Karpas-422 (cell line): Measurements from ENCODE around the gene NOC2L. TPM values are rescaled to one million over a fixed set of nuclear protein-coding genes. Genes with fewer than 3 reads are reported as not detected.

ENCODE experiments used
- DNase-seq: peaks from one replicate; pipeline ENCODE4 v3.0.0-alpha.2; 2015
- H2AFZ ChIP-seq: fragments of 200-600 bp; sonication (generic); 2 replicates; pipeline ENCODE4 v1.6.1; 2014; ENCODE audit warnings: antibody characterized with exemption, low read length, mixed read lengths
- H3K27ac ChIP-seq: fragments of 200-600 bp; sonication (generic); 2 replicates; pipeline ENCODE4 v1.5.1; 2014; ENCODE audit warnings: mild to moderate bottlenecking, low read length, moderate library complexity
- H3K27me3 ChIP-seq: fragments of 200-600 bp; sonication (generic); 2 replicates; pipeline ENCODE4 v1.6.1; 2014; ENCODE audit warnings: low read length, mixed read lengths
- H3K36me3 ChIP-seq: fragments of 200-600 bp; sonication (generic); 2 replicates; pipeline ENCODE4 v1.6.1; 2014; ENCODE audit warnings: low read length, mixed read lengths; ENCODE audit not compliant: insufficient read depth
- H3K4me1 ChIP-seq: fragments of 200-600 bp; sonication (generic); 2 replicates; pipeline ENCODE4 v1.6.1; 2014; ENCODE audit warnings: mild to moderate bottlenecking, low read length, mixed read lengths
- H3K4me2 ChIP-seq: fragments of 200-600 bp; sonication (generic); 2 replicates; pipeline ENCODE4 v1.6.1; 2014; ENCODE audit warnings: low read length, low read depth, mild to moderate bottlenecking; ENCODE audit not compliant: poor library complexity, severe bottlenecking
- H3K4me3 ChIP-seq: fragments of 200-600 bp; sonication (generic); 2 replicates; pipeline ENCODE4 v1.5.1; 2014; ENCODE audit warnings: mild to moderate bottlenecking, antibody characterized with exemption, low read length, mixed read lengths
- H3K79me2 ChIP-seq: fragments of 200-600 bp; sonication (generic); 2 replicates; pipeline ENCODE4 v1.6.1; 2014; ENCODE audit warnings: mild to moderate bottlenecking, low read length, mixed read lengths
- H3K9ac ChIP-seq: fragments of 200-600 bp; sonication (generic); 2 replicates; pipeline ENCODE4 v1.6.0; 2014; ENCODE audit warnings: low read length
- H3K9me2 ChIP-seq: fragments of 200-600 bp; sonication (generic), shearing (Covaris generic); replicated peaks from 2 replicates; pipeline ENCODE4 v1.6.0; 2014; ENCODE audit warnings: mild to moderate bottlenecking, low read length, moderate library complexity; ENCODE audit not compliant: insufficient read depth
- H3K9me3 ChIP-seq: fragments of 300-700, 200-600 bp; sonication (generic); 2 replicates; pipeline ENCODE4 v1.6.1; 2014; ENCODE audit warnings: low read length, mixed read lengths
- H4K20me1 ChIP-seq: fragments of 200-600 bp; sonication (generic); 2 replicates; pipeline ENCODE4 v1.6.1; 2014; ENCODE audit warnings: mild to moderate bottlenecking, antibody characterized with exemption, low read length, low read depth; ENCODE audit not compliant: insufficient read depth
- total RNA-seq: library from RNA; depleted of rRNA; stranded (reverse); fragments of >200 nt; shearing (Covaris generic); gene quantifications from 2 replicates; pipeline ENCODE4 v1.2.3, GENCODE V29; 2014; ENCODE audit warnings: low replicate concordance

Gene NOC2L
- total RNA-seq, 1 experiment from 2014 or later: 32.5 TPM

GRCh38 chr1:917466-918091 lies 41.5 kb downstream of the NOC2L start:
- peaks cover 12% of the 10 kb centered on the region for H3K4me1 ChIP-seq
- H3K9me3 ChIP-seq: no peaks in the 10 kb centered on the region
- DNase-seq: no peak
- H3K4me3 ChIP-seq: no peak overlapping the region
- no peaks in the 10 kb centered on the region for H3K9me2 ChIP-seq
- H3K27me3 ChIP-seq: no peaks in the 10 kb centered on the region
- peaks cover 17% of the 10 kb centered on the region; the same call in 1 of the 2 replicates for H4K20me1 ChIP-seq
- no peak overlapping the region for H3K9ac ChIP-seq
- no peak overlapping the region for H3K27ac ChIP-seq
- H3K4me2 ChIP-seq: no peak overlapping the region
- H2AFZ ChIP-seq: no peak overlapping the region
- no peaks in the 10 kb centered on the region for H3K79me2 ChIP-seq
- no peaks in the 10 kb centered on the region for H3K36me3 ChIP-seq

- Histone ChIP-seq H3K9me3 (no peaks in the 10 kb centered on the region), H3K4me3 (no peak overlapping the region), H3K9ac (no peak overlapping the region), H3K36me3 (no peaks in the 10 kb centered on the region), H3K4me2 (no peak overlapping the region), H3K4me1 (peaks cover 12% of the 10 kb centered on the region), H3K9me2 (no peaks in the 10 kb centered on the region), H3K79me2 (no peaks in the 10 kb centered on the region), H3K27ac (no peak overlapping the region), H4K20me1 (peaks cover 12% of the 10 kb centered on the region; the same call in 1 of the 2 replicates), H3K27me3 (no peaks in the 10 kb centered on the region), H2AFZ (no peak overlapping the region)
- DNase-seq: no peak
Observed at GRCh38 chr1:917076-917459, 42.0 kb downstream of the NOC2L start.

GRCh38 chr1:916173-917075 lies 42.6 kb downstream of the NOC2L start:
- Histone ChIP-seq H3K4me3 (no peak overlapping the region), H4K20me1 (peaks cover 7% of the 10 kb centered on the region; the same call in 1 of the 2 replicates), H3K79me2 (no peaks in the 10 kb centered on the region), H3K4me2 (no peak overlapping the region), H2AFZ (no peak overlapping the region), H3K9me3 (no peaks in the 10 kb centered on the region), H3K4me1 (peaks cover 11% of the 10 kb centered on the region), H3K27me3 (no peaks in the 10 kb centered on the region), H3K9me2 (no peaks in the 10 kb centered on the region), H3K27ac (no peak overlapping the region), H3K36me3 (no peaks in the 10 kb centered on the region), H3K9ac (no peak overlapping the region)
- DNase-seq: no peak

GRCh38 chr1:915295-916172 lies 43.5 kb downstream of the NOC2L start:
- no peak for DNase-seq
- Histone ChIP-seq H2AFZ (no peak overlapping the region), H4K20me1 (peaks cover under 1% of the 10 kb centered on the region; the same call in 1 of the 2 replicates), H3K36me3 (no peaks in the 10 kb centered on the region), H3K9ac (no peak overlapping the region), H3K27ac (no peak overlapping the region), H3K4me2 (no peak overlapping the region), H3K27me3 (no peaks in the 10 kb centered on the region), H3K9me3 (no peaks in the 10 kb centered on the region), H3K79me2 (no peaks in the 10 kb centered on the region), H3K4me3 (no peak overlapping the region), H3K4me1 (peaks cover 3% of the 10 kb centered on the region; the same call in 1 of the 2 replicates), H3K9me2 (no peaks in the 10 kb centered on the region)

GRCh38 chr1:914891-915280 lies 44.2 kb downstream of the NOC2L start:
- Histone ChIP-seq H3K79me2 (no peaks in the 10 kb centered on the region), H3K9ac (no peak overlapping the region)

GRCh38 chr1:914131-914890 lies 44.7 kb downstream of the NOC2L start:
- H2AFZ ChIP-seq: no peak overlapping the region
- no peaks in the 10 kb centered on the region for H3K4me1 ChIP-seq
- H3K27ac ChIP-seq: no peak overlapping the region
- no peak overlapping the region for H3K4me2 ChIP-seq
- H3K9me2 ChIP-seq: no peaks in the 10 kb centered on the region
- H3K27me3 ChIP-seq: no peaks in the 10 kb centered on the region
- DNase-seq: no peak
- H3K79me2 ChIP-seq: no peaks in the 10 kb centered on the region
- H4K20me1 ChIP-seq: no peaks in the 10 kb centered on the region
- H3K4me3 ChIP-seq: no peak overlapping the region
- no peaks in the 10 kb centered on the region for H3K36me3 ChIP-seq
- H3K9ac ChIP-seq: no peak overlapping the region
- no peaks in the 10 kb centered on the region for H3K9me3 ChIP-seq

More at GRCh38 chr1:914891-915280, 44.2 kb downstream of the NOC2L start:
- H3K4me2 ChIP-seq: no peak overlapping the region
- no peaks in the 10 kb centered on the region for H3K4me1 ChIP-seq
- H3K27ac ChIP-seq: no peak overlapping the region
- H3K27me3 ChIP-seq: no peaks in the 10 kb centered on the region
- no peak overlapping the region for H3K4me3 ChIP-seq
- DNase-seq: no peak
- H2AFZ ChIP-seq: no peak overlapping the region
- no peaks in the 10 kb centered on the region for H3K9me3 ChIP-seq
- H4K20me1 ChIP-seq: no peaks in the 10 kb centered on the region
- H3K9me2 ChIP-seq: no peaks in the 10 kb centered on the region
- no peaks in the 10 kb centered on the region for H3K36me3 ChIP-seq

- Histone ChIP-seq H3K4me2 (no peak overlapping the region), H3K4me1 (no peaks in the 10 kb centered on the region), H3K9me3 (no peaks in the 10 kb centered on the region), H3K36me3 (no peaks in the 10 kb centered on the region), H3K4me3 (no peak overlapping the region), H3K27ac (no peak overlapping the region), H3K27me3 (no peaks in the 10 kb centered on the region), H3K9me2 (no peaks in the 10 kb centered on the region), H3K79me2 (no peaks in the 10 kb centered on the region), H3K9ac (no peak overlapping the region), H2AFZ (no peak overlapping the region), H4K20me1 (no peaks in the 10 kb centered on the region)
- no peak for DNase-seq
Observed at GRCh38 chr1:913491-914130, 45.4 kb downstream of the NOC2L start.
